Peyer's patch (tissue), 4 donors: ENCODE measurements around the gene PTH1R. TPM values are rescaled to one million over a fixed set of nuclear protein-coding genes. Genes with fewer than 3 reads are reported as not detected.

Source experiments
- DNase-seq, 3 donors: peaks; one replicate each; pipeline ENCODE4 v3.0.0-alpha.2; 2017 to 2019
- H3K27ac ChIP-seq, 4 donors: fragments of 200-600 bp; sonication (generic); one replicate each; pipeline ENCODE4 v1.5.1; 2016 to 2019
- H3K27me3 ChIP-seq, 2 donors: fragments of 200-600 bp; sonication (generic); one replicate each; pipeline ENCODE4 v1.5.1; 2019
- H3K36me3 ChIP-seq, 3 donors: fragments of 200-600 bp; sonication (generic); one replicate each; pipeline ENCODE4 v1.5.1; 2016 to 2019
- H3K4me1 ChIP-seq, 4 donors: fragments of 200-600 bp; sonication (generic); one replicate each; pipeline ENCODE4 v1.5.1; 2016 to 2019
- H3K4me3 ChIP-seq, 4 donors: fragments of 200-600 bp; sonication (generic); 1 replicate in 3 of 4; 2 replicates in 1 of 4; pipeline ENCODE4 v1.5.1; 2016 to 2019; ENCODE audit warnings: mild to moderate bottlenecking in 1 of 4
- H3K9me3 ChIP-seq, 4 donors: fragments of 200-600 bp; sonication (generic); one replicate each; pipeline ENCODE4 v1.5.1; 2016 to 2019; ENCODE audit warnings: mild to moderate bottlenecking in 1 of 4
- POLR2A ChIP-seq, 2 donors: fragments of 450-650 bp; IDR thresholded peaks; one replicate each; pipeline ENCODE4 v1.5.1; 2017; ENCODE audit warnings: antibody characterized with exemption in 2 of 2, mild to moderate bottlenecking in 2 of 2, moderate library complexity in 2 of 2
- total RNA-seq, 4 donors: library from RNA; depleted of rRNA; stranded (reverse); fragments of >200 nt; gene quantifications; one replicate each; pipeline ENCODE4 v1.1.0, GENCODE V29; 2016
- TF ChIP-seq, protein P1 (sequence below), 6 experiments: fragments of 450-650 bp in 4 of 6; fragments of 200-600 bp in 2 of 6; sonication (generic) in 1 of 6; IDR thresholded peaks; one replicate each; pipeline ENCODE4 v1.5.1; 2017 to 2019; ENCODE audit warnings: antibody characterized with exemption in 6 of 6, mild to moderate bottlenecking in 3 of 6, moderate library complexity in 1 of 6

PTH1R gene
- total RNA-seq, 4 donors from 2014 or later, result 2.4 to 12.4 (median 5.7) TPM

DNA sequence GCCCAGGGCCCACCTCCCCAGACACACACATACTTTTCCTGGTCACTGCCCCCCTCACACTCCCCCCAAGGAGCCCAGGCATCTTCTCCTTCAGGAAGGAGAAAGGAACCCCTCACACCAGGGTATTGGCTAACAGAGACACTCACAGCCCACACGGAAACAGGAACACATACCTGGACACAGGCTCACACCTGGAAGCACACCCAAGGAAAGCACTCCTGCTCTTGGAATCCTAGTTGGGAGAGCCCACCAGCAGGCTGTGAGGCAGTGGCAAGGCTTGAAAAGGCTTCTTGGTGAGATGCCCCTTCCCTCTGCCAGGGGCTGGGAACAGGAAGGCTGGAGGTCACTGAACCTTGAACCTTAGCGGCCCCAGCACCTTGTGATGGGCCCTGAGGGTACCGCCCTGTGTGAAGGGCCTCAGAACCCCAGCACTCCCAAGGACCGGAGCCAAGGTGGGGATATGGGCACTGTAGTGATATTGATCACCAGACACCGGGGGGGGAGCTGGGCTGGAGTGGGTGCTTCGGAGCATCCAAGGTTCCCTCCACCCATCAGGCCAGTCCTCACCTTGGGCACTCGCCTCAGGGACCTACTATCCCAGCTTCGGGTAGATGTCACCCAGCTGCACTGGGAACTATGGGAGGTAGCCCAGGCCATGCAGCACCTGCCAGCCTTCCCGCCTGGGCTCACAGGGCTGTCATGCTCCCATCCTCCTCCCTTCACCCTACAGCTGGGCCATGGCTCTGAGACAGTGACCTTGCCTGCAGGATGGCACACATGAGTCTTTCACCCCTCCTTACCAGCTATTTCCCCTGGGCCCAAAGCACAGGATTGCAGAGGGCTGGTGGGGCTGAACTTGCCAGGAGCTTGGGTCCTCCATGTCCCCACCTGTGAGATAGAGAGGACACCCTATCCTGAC is 30.6 kb upstream of the PTH1R start:
- H3K27me3 ChIP-seq, result no peaks in the 10 kb centered on the region
- peak in 2 of 3 donors; percentile 15 to 43 for DNase-seq
- H3K27ac ChIP-seq, result peak overlapping the region in 2 of 4 donors; percentile 55 to 78
- peaks cover 0 to 18% (median 7%) of the 10 kb centered on the region in 4 donors for H3K4me1 ChIP-seq
- H3K4me3 ChIP-seq, result peak overlapping the region; percentile 58 to 70 (median 59)
- TF ChIP-seq, protein P1, sequence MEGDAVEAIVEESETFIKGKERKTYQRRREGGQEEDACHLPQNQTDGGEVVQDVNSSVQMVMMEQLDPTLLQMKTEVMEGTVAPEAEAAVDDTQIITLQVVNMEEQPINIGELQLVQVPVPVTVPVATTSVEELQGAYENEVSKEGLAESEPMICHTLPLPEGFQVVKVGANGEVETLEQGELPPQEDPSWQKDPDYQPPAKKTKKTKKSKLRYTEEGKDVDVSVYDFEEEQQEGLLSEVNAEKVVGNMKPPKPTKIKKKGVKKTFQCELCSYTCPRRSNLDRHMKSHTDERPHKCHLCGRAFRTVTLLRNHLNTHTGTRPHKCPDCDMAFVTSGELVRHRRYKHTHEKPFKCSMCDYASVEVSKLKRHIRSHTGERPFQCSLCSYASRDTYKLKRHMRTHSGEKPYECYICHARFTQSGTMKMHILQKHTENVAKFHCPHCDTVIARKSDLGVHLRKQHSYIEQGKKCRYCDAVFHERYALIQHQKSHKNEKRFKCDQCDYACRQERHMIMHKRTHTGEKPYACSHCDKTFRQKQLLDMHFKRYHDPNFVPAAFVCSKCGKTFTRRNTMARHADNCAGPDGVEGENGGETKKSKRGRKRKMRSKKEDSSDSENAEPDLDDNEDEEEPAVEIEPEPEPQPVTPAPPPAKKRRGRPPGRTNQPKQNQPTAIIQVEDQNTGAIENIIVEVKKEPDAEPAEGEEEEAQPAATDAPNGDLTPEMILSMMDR (IDR thresholded peaks at IDR 0.05), result no peak
- TF ChIP-seq POLR2A (IDR thresholded peaks at IDR 0.05), result no peak
- H3K36me3 ChIP-seq, result no peaks in the 10 kb centered on the region
- H3K9me3 ChIP-seq, result peaks cover 0 to 5% (median 0%) of the 10 kb centered on the region in 4 donors

GRCh38 chr3:46847744-46848143 is 29.8 kb upstream of the PTH1R start:
- no peak overlapping the region for H3K27ac ChIP-seq
- H3K27me3 ChIP-seq, result no peaks in the 10 kb centered on the region
- H3K4me1 ChIP-seq, result peaks cover 0 to 18% (median 7%) of the 10 kb centered on the region in 4 donors
- no peaks in the 10 kb centered on the region for H3K36me3 ChIP-seq
- TF ChIP-seq POLR2A (IDR thresholded peaks at IDR 0.05), result no peak
- TF ChIP-seq, protein P1 (IDR thresholded peaks at IDR 0.05), result no peak
- DNase-seq, result peak in 1 of 3 donors; percentile 4
- H3K9me3 ChIP-seq, result no peaks in the 10 kb centered on the region
- no peak overlapping the region for H3K4me3 ChIP-seq

- H3K36me3 ChIP-seq, result no peaks in the 10 kb centered on the region
- H3K27ac ChIP-seq, result no peak overlapping the region
- TF ChIP-seq, protein P1 (IDR thresholded peaks at IDR 0.05), result peak in 3 of 6 experiments; percentile 19 to 25 (median 19)
- TF ChIP-seq POLR2A (IDR thresholded peaks at IDR 0.05), result no peak
- no peaks in the 10 kb centered on the region for H3K9me3 ChIP-seq
- H3K4me1 ChIP-seq, result peaks cover 0 to 18% (median 7%) of the 10 kb centered on the region in 4 donors
- no peaks in the 10 kb centered on the region for H3K27me3 ChIP-seq
- H3K4me3 ChIP-seq, result no peak overlapping the region
- peak; percentile 15 to 44 (median 44) for DNase-seq
These were observed 29.1 kb upstream of the PTH1R start for GRCh38 chr3:46848271-46849044.

GRCh38 chr3:46849045-46849631 is 28.4 kb upstream of the PTH1R start:
- H3K9me3 ChIP-seq, result no peaks in the 10 kb centered on the region
- TF ChIP-seq POLR2A (IDR thresholded peaks at IDR 0.05), result no peak
- TF ChIP-seq, protein P1 (IDR thresholded peaks at IDR 0.05), result no peak
- H3K4me1 ChIP-seq, result peaks cover 0 to 18% (median 7%) of the 10 kb centered on the region in 4 donors
- H3K4me3 ChIP-seq, result no peak overlapping the region
- no peak overlapping the region for H3K27ac ChIP-seq
- H3K27me3 ChIP-seq, result no peaks in the 10 kb centered on the region
- DNase-seq, result peak in 1 of 3 donors; percentile 5
- no peaks in the 10 kb centered on the region for H3K36me3 ChIP-seq
